GM18505 (cell line): ENCODE measurements around the gene SMIM10L2A.

Experiments used
- ATAC-seq: cut with Tn5 transposase; IDR thresholded peaks from one replicate; pipeline ENCODE4 v1.9.1; 2021; ENCODE audit not compliant: unreplicated experiment
- POLR2A ChIP-seq: IDR thresholded peaks from 4 replicates; pipeline ENCODE4 v1.6.1; 2011; ENCODE audit warnings: borderline replicate concordance; ENCODE audit not compliant: insufficient read depth, insufficient read length; ENCODE audit errors: extremely low read depth

SMIM10L2A gene

DNA sequence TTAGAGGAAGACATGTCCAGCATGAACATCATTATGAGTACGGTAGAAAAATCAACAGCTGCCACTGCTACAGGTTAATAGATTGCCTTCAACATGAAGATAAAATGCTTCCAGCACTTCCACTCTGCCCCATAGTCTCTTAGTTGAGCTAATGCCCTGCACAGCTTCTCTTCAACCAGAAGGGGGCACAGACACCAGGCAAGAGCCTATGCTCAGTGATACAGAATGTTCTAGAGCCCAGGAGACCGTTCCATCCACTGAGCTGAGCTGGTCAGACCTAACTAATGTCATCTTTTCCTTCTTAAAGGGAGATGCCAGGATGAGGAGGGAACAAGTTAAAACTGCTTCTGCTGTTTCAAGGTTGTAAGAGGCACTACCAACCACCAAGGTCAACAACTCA lies 42.2 kb downstream of the SMIM10L2A start:
- no peak for ATAC-seq

DNA sequence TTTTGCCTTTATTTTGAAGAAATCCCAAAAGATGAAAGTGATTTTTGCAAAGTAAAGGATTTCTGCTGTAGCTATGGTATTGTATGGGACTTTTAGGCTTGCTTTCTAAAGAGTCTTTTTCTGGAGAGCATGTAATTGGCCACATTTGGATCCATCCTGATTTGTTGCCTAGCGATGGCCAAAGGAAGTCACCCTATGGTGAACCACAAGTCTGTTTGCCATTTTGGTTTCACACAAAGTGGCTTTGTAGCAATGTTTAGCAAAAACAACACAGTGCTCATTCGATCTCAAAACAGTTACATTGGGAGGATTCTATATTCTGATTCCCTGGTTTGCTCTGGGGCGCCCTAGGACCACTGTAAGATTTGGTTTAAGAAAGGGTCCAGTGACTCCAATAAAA lies 54.6 kb downstream of the SMIM10L2A start:
- no peak for TF ChIP-seq POLR2A
- ATAC-seq, result no peak

More for the DNA sequence above, 42.2 kb downstream of the SMIM10L2A start:
- TF ChIP-seq POLR2A, result no peak

DNA sequence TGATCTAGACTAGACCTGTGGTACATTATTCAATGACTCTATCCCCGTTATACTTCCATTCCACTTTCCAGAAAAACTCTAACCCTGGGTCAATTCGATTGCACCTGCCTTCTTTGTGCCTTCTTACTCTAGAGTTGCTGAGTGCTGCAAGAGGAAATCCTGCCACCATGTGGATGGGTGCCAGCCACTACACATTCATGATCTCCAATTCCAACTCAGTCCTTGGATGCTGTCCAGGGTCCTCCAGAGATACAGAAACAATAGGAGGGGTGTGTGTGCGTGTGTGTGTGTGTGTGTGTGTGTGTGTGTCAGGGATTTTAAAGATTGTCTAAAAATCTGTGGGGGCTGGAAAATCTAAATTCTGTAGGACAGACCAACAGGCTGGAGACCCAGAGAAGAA lies 55.8 kb downstream of the SMIM10L2A start:
- no peak for ATAC-seq
- TF ChIP-seq POLR2A, result no peak
